DMS153 treated with DMSO at 0.1 percent for 48 hours (cell line): ENCODE data around the gene CABP1.
A peak's percentile ranks its signal among the peaks of the same experiment; 100 is the strongest.

Experiments
- DNase-seq: peaks from one replicate; lab custom pipeline; 2025; ENCODE audit not compliant: unreplicated experiment; lab: John Stamatoyannopoulos, UW

The CABP1 gene

DNA sequence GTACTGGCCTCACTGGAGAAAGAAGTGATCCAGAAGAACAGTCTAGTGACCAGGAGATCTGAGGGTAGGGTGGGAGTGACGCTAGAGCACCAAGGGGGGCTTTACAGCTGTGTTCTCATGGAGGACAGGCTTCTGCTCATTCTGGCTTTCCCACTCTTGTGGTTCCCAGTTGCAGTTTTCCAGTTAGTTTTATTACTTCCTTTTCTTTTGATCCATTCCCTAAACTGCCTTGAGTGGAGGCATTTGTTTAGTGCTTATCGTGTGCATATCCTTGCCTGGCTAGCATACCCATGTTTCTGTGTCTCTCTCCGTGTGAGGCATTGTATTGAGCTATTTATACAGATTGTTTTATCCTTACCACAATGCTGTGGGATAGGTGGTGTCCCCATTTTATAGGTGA, 50.6 kb downstream of the CABP1 start:
- DNase-seq = no peak

DNA sequence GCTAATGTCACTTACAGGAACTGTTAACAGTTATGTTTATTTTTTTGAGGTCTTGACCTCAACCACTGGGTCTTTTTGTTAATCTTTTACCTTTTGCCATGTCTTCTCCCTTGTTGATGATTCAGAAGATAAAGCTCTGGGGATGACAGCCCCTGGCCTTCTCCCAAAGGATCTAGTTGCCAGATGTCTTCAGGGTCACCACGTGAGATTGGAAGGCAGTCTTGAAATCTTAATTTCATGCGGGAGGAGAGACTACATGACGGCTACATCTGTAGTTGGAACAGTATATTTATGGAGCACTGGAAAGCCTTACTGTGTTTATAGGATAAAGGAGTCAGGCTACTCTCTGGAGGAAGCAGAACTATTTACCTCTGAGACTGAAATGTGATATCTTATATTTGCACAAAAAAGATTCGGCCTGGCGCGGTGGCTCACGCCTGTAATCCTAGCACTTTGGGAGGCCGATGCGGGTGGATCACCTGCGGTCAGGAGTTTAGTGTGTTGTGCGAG, 52.2 kb downstream of the CABP1 start:
- no peak for DNase-seq

DNA sequence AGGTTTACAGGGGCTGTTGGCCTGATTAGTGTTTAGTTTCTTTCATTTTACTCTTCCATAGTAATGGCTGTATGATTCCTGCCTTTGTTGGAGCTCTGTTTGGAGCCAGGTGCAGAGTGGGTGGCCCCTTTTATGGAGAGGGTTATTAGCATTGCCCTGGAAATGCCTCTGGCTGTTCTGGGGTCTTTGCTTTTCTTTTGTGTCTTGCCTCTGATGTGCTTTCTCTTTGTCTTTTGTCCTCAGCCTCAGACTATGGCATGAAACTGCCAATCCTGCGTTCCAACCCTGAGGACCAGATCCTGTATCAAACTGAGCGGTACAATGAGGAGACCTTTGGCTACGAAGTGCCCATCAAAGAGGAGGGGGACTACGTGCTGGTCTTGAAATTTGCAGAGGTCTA, 53.4 kb downstream of the CABP1 start:
- no peak for DNase-seq

DNA sequence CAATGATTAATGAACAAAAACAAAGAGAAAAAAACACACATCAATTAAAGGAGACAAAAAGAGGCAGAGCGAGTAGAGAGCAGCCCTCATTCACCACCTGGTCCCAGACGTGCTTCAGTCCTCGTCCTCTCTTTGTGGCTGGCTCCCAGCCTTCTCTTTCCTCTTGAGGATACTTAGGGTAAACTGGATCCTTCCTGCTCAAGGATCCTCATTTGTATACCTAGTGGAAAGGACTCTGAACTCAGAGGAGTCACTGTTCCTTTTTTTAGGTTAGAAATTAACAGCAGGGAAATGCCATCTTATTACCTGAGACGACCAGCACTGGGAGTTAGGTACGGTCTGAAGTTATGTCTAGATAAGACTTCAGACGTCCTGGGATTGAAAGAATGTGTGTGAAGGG, 56.2 kb downstream of the CABP1 start:
- DNase-seq = no peak

DNA sequence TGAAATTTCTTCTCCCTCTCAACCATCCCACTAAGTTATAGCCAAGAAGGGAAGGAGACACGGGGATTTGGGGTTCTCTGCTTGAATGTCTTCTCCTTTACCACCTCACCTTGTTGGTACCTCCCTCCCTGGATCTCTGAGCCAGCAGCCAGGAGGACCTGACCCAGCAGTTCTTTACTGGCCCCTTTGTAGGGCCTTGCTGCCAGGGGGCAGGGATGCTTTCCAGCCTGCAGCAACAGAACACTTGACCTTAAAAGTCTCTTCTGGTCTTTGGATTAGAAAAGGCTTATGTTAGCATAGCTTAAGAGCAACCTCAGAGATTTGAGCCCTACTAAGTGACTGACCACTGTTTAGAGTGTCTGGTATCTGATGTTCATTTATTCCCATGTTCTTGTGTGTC, 56.9 kb downstream of the CABP1 start:
- no peak for DNase-seq

DNA sequence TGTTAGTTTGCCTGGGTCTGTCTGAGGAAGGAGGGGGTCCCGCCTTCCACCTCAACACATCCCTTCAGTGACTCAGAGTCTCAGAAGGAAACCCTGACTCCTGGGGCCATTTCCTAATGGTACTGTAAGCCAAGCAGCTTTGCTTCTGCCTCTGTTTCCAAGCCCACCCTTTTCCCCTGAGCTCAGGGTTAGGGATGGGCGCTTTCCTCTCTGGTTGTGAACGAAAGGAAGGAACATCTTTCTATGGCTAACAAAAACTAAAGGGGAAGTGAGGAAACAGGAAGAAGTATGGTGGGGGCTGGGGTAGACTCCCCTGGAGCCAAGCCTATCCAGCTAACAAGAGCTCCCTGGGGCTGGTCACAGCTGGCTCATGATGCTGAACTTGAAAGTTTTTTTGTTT, 58.2 kb downstream of the CABP1 start:
- DNase-seq = no peak

DNA sequence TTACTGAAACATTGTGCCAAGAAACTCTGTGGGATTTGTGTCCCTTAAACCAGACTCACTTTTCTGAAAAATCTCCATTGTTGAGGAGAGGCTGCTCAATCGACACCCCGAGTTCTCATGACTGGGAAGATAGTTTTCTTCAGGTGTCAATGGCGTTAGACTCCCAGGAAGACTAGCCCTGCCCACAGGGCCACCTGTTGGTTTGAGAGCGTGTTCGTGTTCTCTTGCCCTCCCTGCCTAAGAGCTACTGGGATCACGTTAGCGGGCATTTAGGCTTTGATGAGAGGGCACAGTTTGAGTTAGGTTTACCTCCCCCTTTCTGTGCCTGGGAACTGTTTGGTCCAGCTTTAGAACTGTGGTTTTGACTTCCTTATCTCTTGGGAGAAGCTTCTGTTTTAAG, 59.1 kb downstream of the CABP1 start:
- DNase-seq = no peak

DNA sequence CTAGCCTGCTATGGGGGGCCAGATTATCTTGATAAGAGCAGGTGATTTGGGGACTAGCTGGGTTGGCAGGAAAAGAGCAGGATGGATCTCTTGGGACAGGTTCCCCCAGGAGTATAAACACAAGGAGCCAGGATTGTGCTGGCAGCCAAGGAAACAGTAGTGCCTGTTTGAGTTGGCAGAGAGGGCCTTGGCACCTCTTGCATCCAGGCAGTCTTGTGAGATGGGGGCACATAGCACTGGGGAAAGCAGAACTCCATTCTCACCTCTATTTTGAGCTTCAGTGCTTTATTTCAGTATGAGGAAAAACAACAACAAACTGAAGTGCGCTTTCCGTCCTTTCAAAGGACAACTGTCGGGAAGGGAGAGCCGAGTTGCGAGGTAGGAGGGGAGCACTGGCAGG, 60.5 kb downstream of the CABP1 start:
- no peak for DNase-seq

DNA sequence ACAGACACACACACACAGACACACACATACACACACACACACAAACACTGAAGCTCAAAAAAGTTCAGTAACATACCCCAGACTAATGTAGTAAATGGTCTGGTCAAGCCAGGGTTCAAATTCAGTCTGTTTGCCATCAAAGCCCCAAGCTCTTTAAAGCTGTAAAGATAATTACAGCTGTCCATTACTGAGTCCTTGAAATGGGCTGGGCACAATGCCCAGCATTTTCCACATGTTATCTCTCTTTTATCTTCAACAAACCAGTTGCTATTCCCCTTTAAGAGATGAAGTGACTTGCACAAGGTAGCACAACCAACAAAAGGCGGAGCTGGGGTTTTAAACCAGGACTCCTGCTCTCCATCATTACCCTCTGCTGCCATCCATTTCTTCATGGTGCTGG, 62.2 kb downstream of the CABP1 start:
- DNase-seq = no peak

DNA sequence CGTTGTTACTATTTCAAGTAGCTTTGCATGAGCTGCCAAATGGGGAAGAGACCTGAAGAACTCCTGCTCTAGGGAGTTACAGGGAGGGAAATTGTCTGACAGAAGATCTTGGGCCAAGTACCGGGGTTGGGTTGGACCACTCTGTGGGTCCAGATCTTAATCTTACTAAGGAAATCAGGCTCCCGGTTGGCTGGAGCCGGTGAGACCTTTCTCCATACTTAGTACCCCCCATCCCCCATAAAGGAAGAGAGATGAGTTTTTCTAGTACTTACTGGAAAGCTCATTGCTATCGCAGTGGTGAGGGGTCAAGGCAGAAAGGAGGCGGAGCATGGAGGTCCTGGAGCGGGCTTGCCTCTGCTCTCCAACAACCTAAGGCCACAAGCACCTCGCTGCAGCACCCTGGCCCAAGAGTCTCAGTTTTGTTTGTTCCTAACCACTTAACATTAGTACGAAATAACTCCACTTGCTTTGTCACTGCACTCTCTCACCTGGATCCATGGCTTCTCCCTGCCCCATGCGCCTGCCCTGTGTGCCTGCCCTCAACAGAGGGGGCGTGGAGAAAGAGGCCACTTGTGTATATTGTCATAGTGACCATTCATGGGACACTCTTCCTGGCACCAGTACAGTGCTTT, 63.0 kb downstream of the CABP1 start:
- DNase-seq = no peak

DNA sequence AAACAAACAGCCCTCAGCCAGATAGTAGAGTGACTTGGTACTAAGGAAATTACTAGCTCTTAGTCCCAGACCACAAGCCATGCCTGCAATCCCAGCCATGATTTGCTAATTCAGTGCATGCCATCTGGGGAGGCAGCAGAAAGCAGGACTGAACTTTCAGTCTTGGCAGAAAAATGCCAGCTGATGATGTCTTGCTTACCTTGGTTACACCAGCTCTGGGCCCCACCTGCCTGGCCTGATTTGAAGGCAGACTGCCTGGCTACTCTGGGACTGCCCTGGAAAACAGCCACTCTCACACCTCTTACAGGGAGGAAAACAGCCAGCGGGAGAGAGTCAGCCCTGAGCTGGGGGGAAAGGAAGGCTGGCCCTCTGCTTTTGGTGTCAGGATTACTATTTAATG, 65.2 kb downstream of the CABP1 start:
- no peak for DNase-seq

DNA sequence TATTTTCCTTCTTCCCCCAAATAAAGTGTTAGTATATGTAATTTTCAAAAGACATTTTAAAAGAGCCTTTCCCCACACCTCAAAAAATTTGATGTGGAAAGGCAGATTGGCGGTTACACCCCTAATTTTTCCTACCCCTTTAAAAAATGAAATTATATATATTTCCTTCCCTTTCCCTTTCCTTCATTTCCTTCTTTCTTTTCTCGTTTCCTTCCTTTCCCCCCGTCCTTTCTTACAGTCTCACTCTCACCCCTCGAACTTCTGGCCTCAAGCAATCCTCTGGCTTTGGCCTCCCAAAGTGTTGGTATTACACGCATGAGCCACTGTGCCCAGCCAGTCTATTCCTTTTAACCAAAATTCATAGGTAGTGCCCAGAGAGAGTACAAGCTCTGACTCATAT, 65.6 kb downstream of the CABP1 start:
- no peak for DNase-seq

DNA sequence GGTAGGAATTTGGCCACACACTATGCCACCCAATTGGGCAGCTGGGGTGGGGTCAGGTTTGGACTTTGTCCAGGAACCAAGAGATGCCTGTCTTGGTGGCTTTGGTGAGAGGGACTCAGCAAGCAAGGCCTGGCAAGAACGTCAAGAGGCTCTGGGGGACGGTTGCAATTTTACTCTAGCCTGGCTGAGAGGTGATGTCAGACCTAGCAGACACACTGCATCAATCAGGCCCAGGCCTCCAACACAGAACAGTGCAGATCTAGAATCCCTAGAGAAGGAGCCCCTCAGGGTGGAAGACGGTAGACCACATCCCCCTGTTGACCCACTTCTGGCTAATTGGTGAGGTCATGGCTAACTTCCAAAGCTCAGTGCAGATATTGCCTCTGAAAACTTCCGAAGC, 68.2 kb downstream of the CABP1 start:
- DNase-seq = no peak

DNA sequence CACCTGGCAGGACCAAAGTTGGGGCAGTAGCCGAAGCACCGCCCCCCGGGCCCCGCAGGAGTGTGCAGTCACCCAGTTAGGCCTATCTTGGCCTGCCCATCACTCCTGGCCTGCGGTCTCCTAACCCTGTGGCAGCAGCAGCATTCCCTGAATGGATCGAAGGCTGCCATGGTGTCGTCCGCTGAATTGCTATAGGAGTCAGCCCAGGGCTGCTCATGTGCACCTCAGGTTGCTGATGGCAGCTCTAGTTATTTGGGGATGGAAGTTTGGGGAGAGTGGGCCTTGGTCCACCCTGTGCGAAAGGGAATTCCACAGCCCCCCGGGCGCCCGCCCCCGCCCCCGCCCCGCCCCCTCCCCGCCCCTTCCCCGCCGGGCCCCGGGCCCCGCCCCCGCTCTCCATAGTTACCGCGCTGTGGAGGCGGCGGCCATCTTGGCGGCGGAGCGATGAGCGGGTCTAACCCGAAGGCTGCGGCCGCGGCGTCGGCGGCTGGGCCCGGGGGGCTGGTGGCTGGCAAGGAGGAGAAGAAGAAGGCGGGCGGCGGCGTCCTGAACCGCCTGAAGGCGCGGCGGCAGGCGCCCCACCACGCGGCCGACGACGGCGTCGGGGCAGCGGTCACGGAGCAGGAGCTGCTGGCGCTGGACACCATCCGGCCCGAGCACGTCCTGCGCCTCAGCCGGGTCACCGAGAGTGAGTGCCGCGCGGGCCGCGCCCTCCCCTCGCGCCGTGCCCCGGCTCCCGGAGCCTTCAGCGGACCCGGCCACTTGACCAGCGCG, 69.8 kb downstream of the CABP1 start, which contains the start of gene UNC119B:
TSS of gene UNC119B (plus strand) at position 428 of the 774 bp plus-strand sequence. CDS start at position 445, 17 bp downstream.
- DNase-seq = no peak

DNA sequence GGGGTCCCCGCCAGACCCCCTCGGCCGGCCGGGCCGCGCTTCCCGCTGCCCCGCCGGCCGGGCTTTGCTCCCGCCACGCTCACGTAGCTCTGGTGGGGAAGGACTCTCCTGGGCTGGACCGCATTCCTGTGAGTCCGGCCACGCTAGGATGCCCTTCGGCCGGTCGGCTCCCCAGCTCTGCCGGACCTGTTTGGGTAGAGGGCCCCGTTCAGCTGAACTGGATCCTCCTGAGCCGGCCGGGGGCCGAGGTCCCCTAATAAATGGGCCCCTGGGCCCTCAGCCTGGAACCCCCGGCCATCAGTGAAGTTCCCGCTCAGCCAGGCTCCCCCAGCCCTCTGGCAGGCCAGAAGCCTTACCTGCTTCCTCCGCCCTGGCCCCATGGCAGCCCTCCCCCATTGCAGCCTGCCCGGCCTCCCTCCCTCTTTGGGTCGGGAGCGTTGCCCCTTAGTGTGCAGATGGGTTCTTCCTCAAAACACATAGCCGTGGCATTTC, 70.4 kb downstream of the CABP1 start:
- DNase-seq = no peak

DNA sequence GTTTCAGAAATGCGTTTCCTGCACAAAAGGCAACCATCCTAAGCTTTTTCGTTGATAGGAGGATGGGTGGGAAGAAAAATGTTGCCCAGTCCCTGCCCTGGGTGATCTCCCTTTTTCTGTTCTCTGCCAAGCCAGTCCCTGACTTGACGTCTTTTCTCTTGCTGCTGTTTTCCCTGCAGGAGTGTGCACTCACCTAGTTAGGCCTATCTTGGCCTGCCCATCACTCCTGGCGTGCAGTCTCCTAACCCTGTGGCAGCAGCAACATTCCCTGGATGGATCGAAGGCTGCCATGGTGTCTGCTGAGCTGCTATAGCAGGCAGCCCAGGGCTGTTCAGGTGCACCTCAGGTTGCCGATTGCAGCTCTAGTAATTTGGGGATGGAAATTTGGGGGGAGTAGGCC, 71.0 kb downstream of the CABP1 start:
- DNase-seq = no peak

DNA sequence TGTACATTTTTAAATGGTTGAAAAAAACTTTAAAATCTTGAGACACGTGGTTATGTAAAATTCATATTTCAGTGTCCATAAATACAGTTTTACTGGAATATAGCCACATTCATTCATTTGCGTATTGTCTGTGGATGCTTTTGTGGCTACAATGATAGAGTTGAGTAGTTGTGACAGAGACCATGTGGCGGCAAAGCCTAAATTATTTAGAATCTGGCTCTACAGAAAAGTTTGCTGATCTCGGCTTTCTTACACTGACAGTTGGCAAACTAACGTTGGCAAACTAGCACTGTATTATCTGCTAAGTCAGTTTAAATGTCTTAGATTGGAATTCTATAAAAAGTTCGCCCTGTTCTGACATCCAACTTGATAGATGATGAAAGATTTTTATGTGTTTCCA, 72.2 kb downstream of the CABP1 start:
- DNase-seq = no peak

DNA sequence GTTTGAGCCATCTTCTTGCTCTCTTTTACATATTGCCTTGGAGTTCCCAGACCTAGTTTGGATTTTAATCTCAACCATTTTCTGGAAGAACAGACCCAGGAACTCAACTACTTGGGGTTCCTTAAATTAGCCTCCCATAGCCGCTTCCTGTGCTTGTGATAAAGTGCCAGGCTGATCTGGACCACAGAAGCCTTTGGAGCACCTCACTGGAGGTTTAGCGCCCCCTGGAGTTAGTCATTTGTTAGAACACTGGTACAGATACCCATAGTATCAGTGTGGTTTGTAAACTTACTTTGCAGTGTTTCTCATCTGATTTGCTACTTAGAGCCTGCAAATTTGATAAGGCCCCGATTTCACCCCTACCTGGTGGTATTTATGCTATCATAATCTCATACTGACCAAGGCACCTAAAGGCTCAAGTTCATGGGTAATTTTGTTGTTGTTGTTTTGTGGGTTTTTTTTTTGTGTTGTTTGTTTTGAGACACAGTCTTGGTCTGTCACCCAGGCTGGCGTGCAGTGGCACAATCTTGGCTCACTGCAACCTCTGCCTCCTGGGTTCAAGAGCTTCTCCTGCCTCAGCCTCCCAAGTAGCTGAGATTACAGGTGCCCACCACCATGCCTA, 73.5 kb downstream of the CABP1 start:
- peak; percentile 82 for DNase-seq
